NB4 (cell line): Measurements from ENCODE around the gene KRTAP10-8.
"Not testable (repeated sequence)": the region's sequence is repeated elsewhere in the genome, so short reads cannot be mapped to it uniquely, and the experiment has no call there.

Experiments
- DNase-seq: peaks from one replicate; pipeline ENCODE4 v3.0.0; 2010; ENCODE audit warnings: low read depth
- H3K4me3 ChIP-seq: one replicate; pipeline ENCODE4 v1.5.1; 2011; ENCODE audit warnings: mild to moderate bottlenecking, low read depth, low read length, moderate library complexity
- CTCF ChIP-seq: IDR thresholded peaks from one replicate; pipeline ENCODE4 v1.5.1; 2012; ENCODE audit warnings: low read depth, low read length
- MAX ChIP-seq: IDR thresholded peaks from 2 replicates; pipeline ENCODE4 v1.6.1; 2011; ENCODE audit warnings: low read depth, low read length
- MYC ChIP-seq: IDR thresholded peaks from 2 replicates; pipeline ENCODE4 v1.6.1; 2011; ENCODE audit warnings: low read depth, low read length
- POLR2A ChIP-seq: IDR thresholded peaks from 2 replicates; pipeline ENCODE4 v1.6.1; 2011; ENCODE audit warnings: mild to moderate bottlenecking; ENCODE audit not compliant: insufficient read length; ENCODE audit errors: extremely low read depth

The KRTAP10-8 gene

GRCh38 chr21:44599264-44600029 lies 12.4 kb upstream of the KRTAP10-8 start:
- DNase-seq, result no peak
- no peak overlapping the region for H3K4me3 ChIP-seq

GRCh38 chr21:44600118-44600978 lies 11.5 kb upstream of the KRTAP10-8 start, which contains the start of gene KRTAP10-7:
KRTAP10-7 (plus strand) TSS chr21:44600597; CDS start chr21:44600622, 25 bp downstream.
- DNase-seq, result not testable (repeated sequence)

More at GRCh38 chr21:44599264-44600029, 12.4 kb upstream of the KRTAP10-8 start:
- TF ChIP-seq MAX, result no peak
- no peak for TF ChIP-seq CTCF

GRCh38 chr21:44601091-44601490 lies 10.8 kb upstream of the KRTAP10-8 start:
- DNase-seq, result not testable (repeated sequence)

More at GRCh38 chr21:44600118-44600978, 11.5 kb upstream of the KRTAP10-8 start, which contains the start of gene KRTAP10-7:
- H3K4me3 ChIP-seq, result not testable (repeated sequence)

GRCh38 chr21:44601596-44602462 lies 10.1 kb upstream of the KRTAP10-8 start:
- TF ChIP-seq MYC (no peak), POLR2A (no peak), CTCF (no peak), MAX (no peak)
- DNase-seq, result no peak

More at GRCh38 chr21:44601091-44601490, 10.8 kb upstream of the KRTAP10-8 start:
- H3K4me3 ChIP-seq, result not testable (repeated sequence)

GRCh38 chr21:44602463-44602850 lies 9.4 kb upstream of the KRTAP10-8 start:
- TF ChIP-seq MAX (no peak), CTCF (no peak), MYC (no peak), POLR2A (no peak)
- DNase-seq, result no peak
- H3K4me3 ChIP-seq, result no peak overlapping the region

More at GRCh38 chr21:44601596-44602462, 10.1 kb upstream of the KRTAP10-8 start:
- no peak overlapping the region for H3K4me3 ChIP-seq

- TF ChIP-seq MAX (no peak), POLR2A (no peak), CTCF (no peak), MYC (no peak)
- no peak overlapping the region for H3K4me3 ChIP-seq
- DNase-seq, result no peak
Measured at GRCh38 chr21:44603109-44603875, 8.6 kb upstream of the KRTAP10-8 start.
